ENCODE data around the gene MPHOSPH6. TPM values are rescaled to one million over a fixed set of nuclear protein-coding genes. Genes with fewer than 3 reads are reported as not detected.

The MPHOSPH6 gene
- polyA plus RNA-seq, 1 of the 3 experiments (the other 2 are of a cell fraction) = 9.4 TPM

DNA sequence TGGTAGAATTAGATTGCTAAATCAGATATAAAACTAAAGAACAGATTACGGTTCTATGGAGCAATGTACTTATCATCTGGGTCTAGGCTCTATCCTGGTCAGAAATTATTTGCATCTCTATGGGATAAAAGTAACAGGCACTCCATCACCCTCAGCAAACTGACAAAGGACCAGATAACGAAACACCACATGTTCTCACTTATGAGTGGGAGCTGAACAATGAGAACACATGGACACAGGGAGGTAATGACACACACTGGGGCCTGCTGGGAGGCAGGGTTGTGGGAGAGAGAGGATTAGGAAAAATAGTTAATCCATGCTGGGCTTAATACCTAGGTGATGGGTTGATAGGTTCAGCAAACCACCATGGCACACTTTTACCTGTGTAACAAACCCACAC is 61.9 kb downstream of the MPHOSPH6 start:
- ChIA-PET POLR2A (no interaction called here), CTCF (interaction anchor here (0.9 kb wide), 1 partner anchor 167 kb away, joined by 3 read pairs; no protein-coding TSS in a partner anchor)
- Histone ChIP-seq H3K4me1 (ENCODE audit: control insufficient read depth in 1 of 2, insufficient read depth in 2 of 2, low read depth in 1 of 2, low read length in 1 of 2) (no peaks in the 10 kb centered on the region), H2AFZ (ENCODE audit: low read depth) (no peak overlapping the region), H4K20me1 (ENCODE audit: insufficient read depth) (no peaks in the 10 kb centered on the region), H3K9me2 (no peaks in the 10 kb centered on the region), H3K27ac (ENCODE audit: low read depth in 2 of 2, low read length in 1 of 2) (no peak overlapping the region), H3K9ac (no peak overlapping the region), H3K9me3 (no peaks in the 10 kb centered on the region), H3K4me3 (ENCODE audit: low read depth in 2 of 2, low read length in 1 of 2) (no peak overlapping the region), H3K79me2 (ENCODE audit: insufficient read depth) (no peaks in the 10 kb centered on the region), H3F3A (replicated peaks; ENCODE audit: insufficient read depth) (no peaks in the 10 kb centered on the region), H3K27me3 (ENCODE audit: insufficient read depth) (peaks cover 5% of the 10 kb centered on the region; the same call in 1 of the 2 replicates), H3K4me2 (no peak overlapping the region), H3K36me3 (replicated peaks in 1 of 2; ENCODE audit: control insufficient read depth in 1 of 2, insufficient read depth in 2 of 2, low read length in 1 of 2) (no peaks in the 10 kb centered on the region)
- 21% methylated on average over 2 of the region's 2 CpGs for WGBS (ENCODE audit: low lambda C conversion rate)
- no peak for DNase-seq
- no peak for TF ChIP-seq CHD2 (IDR thresholded peaks at IDR 0.05; ENCODE audit: low read length, partially characterized antibody)
- no peak for TF ChIP-seq RAD21 (IDR thresholded peaks at IDR 0.05; ENCODE audit: low read length)
- no peak for TF ChIP-seq TEAD4 (IDR thresholded peaks at IDR 0.05; ENCODE audit: borderline replicate concordance, insufficient read depth)
- TF ChIP-seq, protein P1, sequence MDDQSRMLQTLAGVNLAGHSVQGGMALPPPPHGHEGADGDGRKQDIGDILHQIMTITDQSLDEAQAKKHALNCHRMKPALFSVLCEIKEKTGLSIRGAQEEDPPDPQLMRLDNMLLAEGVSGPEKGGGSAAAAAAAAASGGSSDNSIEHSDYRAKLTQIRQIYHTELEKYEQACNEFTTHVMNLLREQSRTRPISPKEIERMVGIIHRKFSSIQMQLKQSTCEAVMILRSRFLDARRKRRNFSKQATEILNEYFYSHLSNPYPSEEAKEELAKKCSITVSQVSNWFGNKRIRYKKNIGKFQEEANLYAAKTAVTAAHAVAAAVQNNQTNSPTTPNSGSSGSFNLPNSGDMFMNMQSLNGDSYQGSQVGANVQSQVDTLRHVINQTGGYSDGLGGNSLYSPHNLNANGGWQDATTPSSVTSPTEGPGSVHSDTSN (IDR thresholded peaks at IDR 0.05) = no peak
- TF ChIP-seq, protein P2, sequence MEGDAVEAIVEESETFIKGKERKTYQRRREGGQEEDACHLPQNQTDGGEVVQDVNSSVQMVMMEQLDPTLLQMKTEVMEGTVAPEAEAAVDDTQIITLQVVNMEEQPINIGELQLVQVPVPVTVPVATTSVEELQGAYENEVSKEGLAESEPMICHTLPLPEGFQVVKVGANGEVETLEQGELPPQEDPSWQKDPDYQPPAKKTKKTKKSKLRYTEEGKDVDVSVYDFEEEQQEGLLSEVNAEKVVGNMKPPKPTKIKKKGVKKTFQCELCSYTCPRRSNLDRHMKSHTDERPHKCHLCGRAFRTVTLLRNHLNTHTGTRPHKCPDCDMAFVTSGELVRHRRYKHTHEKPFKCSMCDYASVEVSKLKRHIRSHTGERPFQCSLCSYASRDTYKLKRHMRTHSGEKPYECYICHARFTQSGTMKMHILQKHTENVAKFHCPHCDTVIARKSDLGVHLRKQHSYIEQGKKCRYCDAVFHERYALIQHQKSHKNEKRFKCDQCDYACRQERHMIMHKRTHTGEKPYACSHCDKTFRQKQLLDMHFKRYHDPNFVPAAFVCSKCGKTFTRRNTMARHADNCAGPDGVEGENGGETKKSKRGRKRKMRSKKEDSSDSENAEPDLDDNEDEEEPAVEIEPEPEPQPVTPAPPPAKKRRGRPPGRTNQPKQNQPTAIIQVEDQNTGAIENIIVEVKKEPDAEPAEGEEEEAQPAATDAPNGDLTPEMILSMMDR (IDR thresholded peaks at IDR 0.05) = no peak
- no peak for TF ChIP-seq TCF12 (IDR thresholded peaks at IDR 0.05)
- no peak for TF ChIP-seq SMC3 (IDR thresholded peaks at IDR 0.05; ENCODE audit: low read depth, low read length)
- TF ChIP-seq MEF2A (IDR thresholded peaks at IDR 0.05; ENCODE audit: borderline replicate concordance, low read depth) = no peak
- TF ChIP-seq, protein P3, sequence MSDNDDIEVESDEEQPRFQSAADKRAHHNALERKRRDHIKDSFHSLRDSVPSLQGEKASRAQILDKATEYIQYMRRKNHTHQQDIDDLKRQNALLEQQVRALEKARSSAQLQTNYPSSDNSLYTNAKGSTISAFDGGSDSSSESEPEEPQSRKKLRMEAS (IDR thresholded peaks at IDR 0.05; ENCODE audit: low read depth) = no peak
- TF ChIP-seq NRF1 (IDR thresholded peaks at IDR 0.05; ENCODE audit: low read depth, low read length) = no peak
- no peak for TF ChIP-seq IRF3 (IDR thresholded peaks at IDR 0.05; ENCODE audit: low read depth, low read length)
- no peak for TF ChIP-seq FOXM1 (IDR thresholded peaks at IDR 0.05; ENCODE audit: low read depth)
- no peak for TF ChIP-seq NFIC (IDR thresholded peaks at IDR 0.05; ENCODE audit: borderline replicate concordance)
- no peak for TF ChIP-seq SIN3A (IDR thresholded peaks at IDR 0.05; ENCODE audit: borderline replicate concordance, low read depth, low read length)
- TF ChIP-seq MXI1 (IDR thresholded peaks at IDR 0.05; ENCODE audit: low read depth, low read length) = no peak
- no peak for TF ChIP-seq RCOR1 (IDR thresholded peaks at IDR 0.05; ENCODE audit: low read length)

Measured in SK-N-SH (cell line).